Measurements from ENCODE around the gene QKI.

The QKI gene

DNA sequence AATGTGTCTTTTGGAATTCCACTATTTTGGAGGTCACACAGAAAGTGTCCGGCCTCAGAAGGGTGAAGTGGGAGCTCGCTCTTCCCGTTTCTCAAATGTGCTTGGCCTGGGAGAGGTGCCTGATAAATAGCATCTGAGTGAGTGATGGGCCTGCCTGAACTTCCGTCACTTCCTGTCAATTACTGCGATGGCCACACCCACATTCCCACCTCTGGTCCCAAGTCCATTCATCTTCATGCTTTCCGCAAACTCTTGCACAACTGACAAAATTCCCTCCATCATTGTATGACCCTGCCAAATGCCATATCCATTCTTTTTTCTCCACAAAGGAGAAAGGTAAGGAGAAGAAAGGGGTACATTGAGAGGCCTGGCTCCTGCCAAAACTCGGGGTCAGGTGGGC is 169.0 kb downstream of the QKI start (continued):
- TF ChIP-seq ZNF654 (tag by site-specific recombination; IDR thresholded peaks at IDR 0.05; ENCODE audit: low read depth) (no peak), SP7 (tag by site-specific recombination; IDR thresholded peaks at IDR 0.05) (no peak), ZNF830 (tag by site-specific recombination; IDR thresholded peaks at IDR 0.05; ENCODE audit: low read depth) (no peak), KLF1 (tag by site-specific recombination; IDR thresholded peaks at IDR 0.05) (no peak)

DNA sequence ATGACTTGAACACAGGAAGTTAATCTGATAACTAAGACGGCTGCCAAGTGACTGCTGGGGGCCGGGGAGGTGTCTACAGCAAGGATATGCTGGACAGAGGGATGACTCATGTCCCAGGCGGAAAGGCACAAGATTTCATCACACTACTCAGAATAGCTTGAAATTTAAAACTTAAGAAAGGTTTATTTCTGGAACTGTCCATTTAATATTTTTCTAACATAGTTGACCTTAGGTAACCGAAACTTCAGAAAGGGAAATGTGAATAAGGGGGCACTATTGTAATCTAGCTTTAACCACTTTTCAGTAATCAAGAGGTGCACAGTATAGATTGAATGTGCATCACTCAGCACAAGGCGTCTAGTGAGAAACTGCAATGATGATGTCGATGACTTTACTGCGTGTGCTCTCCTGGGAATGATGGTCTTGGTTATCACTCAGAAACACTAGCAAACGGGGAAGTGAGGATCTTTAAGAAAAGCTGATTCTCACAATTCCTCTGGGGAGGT is 171.5 kb downstream of the QKI start:
- POLR2A ChIA-PET: no interaction called here
- H3K27ac ChIP-seq (ENCODE audit: extremely low read depth, low read depth, low read length): no peak overlapping the region
- TF ChIP-seq KLF1 (tag by site-specific recombination; IDR thresholded peaks at IDR 0.05) (no peak), ZNF544 (tag by site-specific recombination; IDR thresholded peaks at IDR 0.05) (no peak), ZFP41 (tag by site-specific recombination; IDR thresholded peaks at IDR 0.05; ENCODE audit: borderline replicate concordance) (no peak), ZNF335 (tag by site-specific recombination; conservative IDR thresholded peaks at IDR 0.05) (no peak), SP7 (tag by site-specific recombination; IDR thresholded peaks at IDR 0.05) (0 out of 2 replicates have a peak, but pooled peaks have one; percentile 16), ZNF76 (tag by site-specific recombination; IDR thresholded peaks at IDR 0.05; ENCODE audit: borderline replicate concordance, low read depth) (no peak), ZNF24 (tag by site-specific recombination; IDR thresholded peaks at IDR 0.05) (no peak), ZNF747 (tag by site-specific recombination; IDR thresholded peaks at IDR 0.05) (no peak)
- TF ChIP-seq, protein P1, sequence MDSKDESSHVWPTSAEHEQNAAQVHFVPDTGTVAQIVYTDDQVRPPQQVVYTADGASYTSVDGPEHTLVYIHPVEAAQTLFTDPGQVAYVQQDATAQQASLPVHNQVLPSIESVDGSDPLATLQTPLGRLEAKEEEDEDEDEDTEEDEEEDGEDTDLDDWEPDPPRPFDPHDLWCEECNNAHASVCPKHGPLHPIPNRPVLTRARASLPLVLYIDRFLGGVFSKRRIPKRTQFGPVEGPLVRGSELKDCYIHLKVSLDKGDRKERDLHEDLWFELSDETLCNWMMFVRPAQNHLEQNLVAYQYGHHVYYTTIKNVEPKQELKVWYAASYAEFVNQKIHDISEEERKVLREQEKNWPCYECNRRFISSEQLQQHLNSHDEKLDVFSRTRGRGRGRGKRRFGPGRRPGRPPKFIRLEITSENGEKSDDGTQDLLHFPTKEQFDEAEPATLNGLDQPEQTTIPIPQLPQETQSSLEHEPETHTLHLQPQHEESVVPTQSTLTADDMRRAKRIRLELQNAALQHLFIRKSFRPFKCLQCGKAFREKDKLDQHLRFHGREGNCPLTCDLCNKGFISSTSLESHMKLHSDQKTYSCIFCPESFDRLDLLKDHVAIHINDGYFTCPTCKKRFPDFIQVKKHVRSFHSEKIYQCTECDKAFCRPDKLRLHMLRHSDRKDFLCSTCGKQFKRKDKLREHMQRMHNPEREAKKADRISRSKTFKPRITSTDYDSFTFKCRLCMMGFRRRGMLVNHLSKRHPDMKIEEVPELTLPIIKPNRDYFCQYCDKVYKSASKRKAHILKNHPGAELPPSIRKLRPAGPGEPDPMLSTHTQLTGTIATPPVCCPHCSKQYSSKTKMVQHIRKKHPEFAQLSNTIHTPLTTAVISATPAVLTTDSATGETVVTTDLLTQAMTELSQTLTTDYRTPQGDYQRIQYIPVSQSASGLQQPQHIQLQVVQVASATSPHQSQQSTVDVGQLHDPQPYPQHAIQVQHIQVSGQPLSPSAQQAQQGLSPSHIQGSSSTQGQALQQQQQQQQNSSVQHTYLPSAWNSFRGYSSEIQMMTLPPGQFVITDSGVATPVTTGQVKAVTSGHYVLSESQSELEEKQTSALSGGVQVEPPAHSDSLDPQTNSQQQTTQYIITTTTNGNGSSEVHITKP (tag by site-specific recombination; IDR thresholded peaks at IDR 0.05): peak; percentile 37
- TF ChIP-seq, protein P2, sequence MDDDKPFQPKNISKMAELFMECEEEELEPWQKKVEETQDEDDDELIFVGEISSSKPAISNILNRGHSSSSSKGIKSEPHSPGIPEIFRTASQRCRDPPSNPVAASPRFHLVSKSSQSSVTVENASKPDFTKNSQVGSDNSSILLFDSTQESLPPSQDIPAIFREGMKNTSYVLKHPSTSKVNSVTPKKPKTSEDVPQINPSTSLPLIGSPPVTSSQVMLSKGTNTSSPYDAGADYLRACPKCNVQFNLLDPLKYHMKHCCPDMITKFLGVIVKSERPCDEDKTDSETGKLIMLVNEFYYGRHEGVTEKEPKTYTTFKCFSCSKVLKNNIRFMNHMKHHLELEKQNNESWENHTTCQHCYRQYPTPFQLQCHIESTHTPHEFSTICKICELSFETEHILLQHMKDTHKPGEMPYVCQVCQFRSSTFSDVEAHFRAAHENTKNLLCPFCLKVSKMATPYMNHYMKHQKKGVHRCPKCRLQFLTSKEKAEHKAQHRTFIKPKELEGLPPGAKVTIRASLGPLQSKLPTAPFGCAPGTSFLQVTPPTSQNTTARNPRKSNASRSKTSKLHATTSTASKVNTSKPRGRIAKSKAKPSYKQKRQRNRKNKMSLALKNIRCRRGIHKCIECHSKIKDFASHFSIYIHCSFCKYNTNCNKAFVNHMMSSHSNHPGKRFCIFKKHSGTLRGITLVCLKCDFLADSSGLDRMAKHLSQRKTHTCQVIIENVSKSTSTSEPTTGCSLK (tag by site-specific recombination; IDR thresholded peaks at IDR 0.05): no peak
- TF ChIP-seq, protein P3, sequence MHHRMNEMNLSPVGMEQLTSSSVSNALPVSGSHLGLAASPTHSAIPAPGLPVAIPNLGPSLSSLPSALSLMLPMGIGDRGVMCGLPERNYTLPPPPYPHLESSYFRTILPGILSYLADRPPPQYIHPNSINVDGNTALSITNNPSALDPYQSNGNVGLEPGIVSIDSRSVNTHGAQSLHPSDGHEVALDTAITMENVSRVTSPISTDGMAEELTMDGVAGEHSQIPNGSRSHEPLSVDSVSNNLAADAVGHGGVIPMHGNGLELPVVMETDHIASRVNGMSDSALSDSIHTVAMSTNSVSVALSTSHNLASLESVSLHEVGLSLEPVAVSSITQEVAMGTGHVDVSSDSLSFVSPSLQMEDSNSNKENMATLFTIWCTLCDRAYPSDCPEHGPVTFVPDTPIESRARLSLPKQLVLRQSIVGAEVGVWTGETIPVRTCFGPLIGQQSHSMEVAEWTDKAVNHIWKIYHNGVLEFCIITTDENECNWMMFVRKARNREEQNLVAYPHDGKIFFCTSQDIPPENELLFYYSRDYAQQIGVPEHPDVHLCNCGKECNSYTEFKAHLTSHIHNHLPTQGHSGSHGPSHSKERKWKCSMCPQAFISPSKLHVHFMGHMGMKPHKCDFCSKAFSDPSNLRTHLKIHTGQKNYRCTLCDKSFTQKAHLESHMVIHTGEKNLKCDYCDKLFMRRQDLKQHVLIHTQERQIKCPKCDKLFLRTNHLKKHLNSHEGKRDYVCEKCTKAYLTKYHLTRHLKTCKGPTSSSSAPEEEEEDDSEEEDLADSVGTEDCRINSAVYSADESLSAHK (tag by site-specific recombination; IDR thresholded peaks at IDR 0.05): no peak
- TF ChIP-seq, protein P4, sequence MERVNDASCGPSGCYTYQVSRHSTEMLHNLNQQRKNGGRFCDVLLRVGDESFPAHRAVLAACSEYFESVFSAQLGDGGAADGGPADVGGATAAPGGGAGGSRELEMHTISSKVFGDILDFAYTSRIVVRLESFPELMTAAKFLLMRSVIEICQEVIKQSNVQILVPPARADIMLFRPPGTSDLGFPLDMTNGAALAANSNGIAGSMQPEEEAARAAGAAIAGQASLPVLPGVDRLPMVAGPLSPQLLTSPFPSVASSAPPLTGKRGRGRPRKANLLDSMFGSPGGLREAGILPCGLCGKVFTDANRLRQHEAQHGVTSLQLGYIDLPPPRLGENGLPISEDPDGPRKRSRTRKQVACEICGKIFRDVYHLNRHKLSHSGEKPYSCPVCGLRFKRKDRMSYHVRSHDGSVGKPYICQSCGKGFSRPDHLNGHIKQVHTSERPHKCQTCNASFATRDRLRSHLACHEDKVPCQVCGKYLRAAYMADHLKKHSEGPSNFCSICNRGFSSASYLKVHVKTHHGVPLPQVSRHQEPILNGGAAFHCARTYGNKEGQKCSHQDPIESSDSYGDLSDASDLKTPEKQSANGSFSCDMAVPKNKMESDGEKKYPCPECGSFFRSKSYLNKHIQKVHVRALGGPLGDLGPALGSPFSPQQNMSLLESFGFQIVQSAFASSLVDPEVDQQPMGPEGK (tag by site-specific recombination; IDR thresholded peaks at IDR 0.05): 0 out of 2 replicates have a peak, but pooled peaks have one; percentile 21
- TF ChIP-seq, protein P5, sequence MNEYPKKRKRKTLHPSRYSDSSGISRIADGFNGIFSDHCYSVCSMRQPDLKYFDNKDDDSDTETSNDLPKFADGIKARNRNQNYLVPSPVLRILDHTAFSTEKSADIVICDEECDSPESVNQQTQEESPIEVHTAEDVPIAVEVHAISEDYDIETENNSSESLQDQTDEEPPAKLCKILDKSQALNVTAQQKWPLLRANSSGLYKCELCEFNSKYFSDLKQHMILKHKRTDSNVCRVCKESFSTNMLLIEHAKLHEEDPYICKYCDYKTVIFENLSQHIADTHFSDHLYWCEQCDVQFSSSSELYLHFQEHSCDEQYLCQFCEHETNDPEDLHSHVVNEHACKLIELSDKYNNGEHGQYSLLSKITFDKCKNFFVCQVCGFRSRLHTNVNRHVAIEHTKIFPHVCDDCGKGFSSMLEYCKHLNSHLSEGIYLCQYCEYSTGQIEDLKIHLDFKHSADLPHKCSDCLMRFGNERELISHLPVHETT (tag by site-specific recombination; IDR thresholded peaks at IDR 0.05): no peak
- TF ChIP-seq, protein P6, sequence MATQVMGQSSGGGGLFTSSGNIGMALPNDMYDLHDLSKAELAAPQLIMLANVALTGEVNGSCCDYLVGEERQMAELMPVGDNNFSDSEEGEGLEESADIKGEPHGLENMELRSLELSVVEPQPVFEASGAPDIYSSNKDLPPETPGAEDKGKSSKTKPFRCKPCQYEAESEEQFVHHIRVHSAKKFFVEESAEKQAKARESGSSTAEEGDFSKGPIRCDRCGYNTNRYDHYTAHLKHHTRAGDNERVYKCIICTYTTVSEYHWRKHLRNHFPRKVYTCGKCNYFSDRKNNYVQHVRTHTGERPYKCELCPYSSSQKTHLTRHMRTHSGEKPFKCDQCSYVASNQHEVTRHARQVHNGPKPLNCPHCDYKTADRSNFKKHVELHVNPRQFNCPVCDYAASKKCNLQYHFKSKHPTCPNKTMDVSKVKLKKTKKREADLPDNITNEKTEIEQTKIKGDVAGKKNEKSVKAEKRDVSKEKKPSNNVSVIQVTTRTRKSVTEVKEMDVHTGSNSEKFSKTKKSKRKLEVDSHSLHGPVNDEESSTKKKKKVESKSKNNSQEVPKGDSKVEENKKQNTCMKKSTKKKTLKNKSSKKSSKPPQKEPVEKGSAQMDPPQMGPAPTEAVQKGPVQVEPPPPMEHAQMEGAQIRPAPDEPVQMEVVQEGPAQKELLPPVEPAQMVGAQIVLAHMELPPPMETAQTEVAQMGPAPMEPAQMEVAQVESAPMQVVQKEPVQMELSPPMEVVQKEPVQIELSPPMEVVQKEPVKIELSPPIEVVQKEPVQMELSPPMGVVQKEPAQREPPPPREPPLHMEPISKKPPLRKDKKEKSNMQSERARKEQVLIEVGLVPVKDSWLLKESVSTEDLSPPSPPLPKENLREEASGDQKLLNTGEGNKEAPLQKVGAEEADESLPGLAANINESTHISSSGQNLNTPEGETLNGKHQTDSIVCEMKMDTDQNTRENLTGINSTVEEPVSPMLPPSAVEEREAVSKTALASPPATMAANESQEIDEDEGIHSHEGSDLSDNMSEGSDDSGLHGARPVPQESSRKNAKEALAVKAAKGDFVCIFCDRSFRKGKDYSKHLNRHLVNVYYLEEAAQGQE (tag by site-specific recombination; IDR thresholded peaks at IDR 0.05): peak; percentile 81
- TF ChIP-seq, protein P7, sequence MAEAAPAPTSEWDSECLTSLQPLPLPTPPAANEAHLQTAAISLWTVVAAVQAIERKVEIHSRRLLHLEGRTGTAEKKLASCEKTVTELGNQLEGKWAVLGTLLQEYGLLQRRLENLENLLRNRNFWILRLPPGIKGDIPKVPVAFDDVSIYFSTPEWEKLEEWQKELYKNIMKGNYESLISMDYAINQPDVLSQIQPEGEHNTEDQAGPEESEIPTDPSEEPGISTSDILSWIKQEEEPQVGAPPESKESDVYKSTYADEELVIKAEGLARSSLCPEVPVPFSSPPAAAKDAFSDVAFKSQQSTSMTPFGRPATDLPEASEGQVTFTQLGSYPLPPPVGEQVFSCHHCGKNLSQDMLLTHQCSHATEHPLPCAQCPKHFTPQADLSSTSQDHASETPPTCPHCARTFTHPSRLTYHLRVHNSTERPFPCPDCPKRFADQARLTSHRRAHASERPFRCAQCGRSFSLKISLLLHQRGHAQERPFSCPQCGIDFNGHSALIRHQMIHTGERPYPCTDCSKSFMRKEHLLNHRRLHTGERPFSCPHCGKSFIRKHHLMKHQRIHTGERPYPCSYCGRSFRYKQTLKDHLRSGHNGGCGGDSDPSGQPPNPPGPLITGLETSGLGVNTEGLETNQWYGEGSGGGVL (tag by site-specific recombination; IDR thresholded peaks at IDR 0.05): no peak

More for the DNA sequence above, 171.5 kb downstream of the QKI start:
- Histone ChIP-seq H3K4me1 (ENCODE audit: control insufficient read depth, insufficient read depth, low read length) (no peaks in the 10 kb centered on the region), H3K4me3 (ENCODE audit: low read depth, low read length) (no peak overlapping the region), H3K36me3 (ENCODE audit: control insufficient read depth in 2 of 2, insufficient read depth in 1 of 2, low read length in 2 of 2) (no peaks in the 10 kb centered on the region), H3K9me3 (ENCODE audit: control insufficient read depth, insufficient read depth, low read depth, low read length) (no peaks in the 10 kb centered on the region)
- CTCF ChIA-PET: interaction anchor here (1.0 kb wide), 1 partner anchor 50 kb away, joined by 3 read pairs; no protein-coding TSS in a partner anchor

Data from HEK293 (cell line).